K562 (cell line): ENCODE results near the gene ZFP36. TPM values are rescaled to one million over a fixed set of nuclear protein-coding genes. Genes with fewer than 3 reads are reported as not detected.

Experiments used
- CBX3 ChIP-seq, 2 experiments: IDR thresholded peaks; 1 replicate in 1 of 2; 2 replicates in 1 of 2; pipeline ENCODE4 v1.6.1; 2012; ENCODE audit warnings: inconsistent platforms in 2 of 2, low read length in 2 of 2, borderline replicate concordance in 1 of 2, control low read depth in 1 of 2
- CHAMP1 ChIP-seq: fragments of 450-650 bp; IDR thresholded peaks from 2 replicates; pipeline ENCODE4 v1.6.1; 2016; ENCODE audit warnings: mild to moderate bottlenecking
- ETV1 ChIP-seq: fragments of 450-650 bp; conservative IDR thresholded peaks from 2 replicates; pipeline ENCODE4 v1.6.1; 2016; ENCODE audit warnings: missing genetic modification characterization, control low read depth, low read depth, missing compliant biosample characterization
- GABPB1 ChIP-seq: sonication (generic); formaldehyde crosslinking; IDR thresholded peaks from 2 replicates; pipeline ENCODE4 v1.8.0; 2022; ENCODE audit warnings: mild to moderate bottlenecking, missing genetic modification reagents
- NELFE ChIP-seq: IDR thresholded peaks from 2 replicates; pipeline ENCODE4 v1.6.1; 2011; ENCODE audit warnings: mild to moderate bottlenecking; ENCODE audit not compliant: insufficient read depth, insufficient read length
- NR2C2 ChIP-seq, 2 experiments: fragments of 200-800 bp in 1 of 2; sonication (Bioruptor generic) in 1 of 2; sonication (generic) in 1 of 2; formaldehyde crosslinking in 1 of 2; IDR thresholded peaks; 2 replicates each; pipeline versions ENCODE4 v1.6.1 to v1.8.0; 2016 to 2022; ENCODE audit warnings: mild to moderate bottlenecking in 1 of 2, missing compliant biosample characterization in 1 of 2, missing genetic modification characterization in 1 of 2, missing genetic modification reagents in 1 of 2
- NUFIP1 ChIP-seq: fragments of 450-650 bp; IDR thresholded peaks from 2 replicates; pipeline ENCODE4 v1.6.1; 2018; ENCODE audit not compliant: partially characterized antibody
- PML ChIP-seq: IDR thresholded peaks from 2 replicates; pipeline ENCODE4 v1.6.1; 2012; ENCODE audit warnings: low read length, inconsistent platforms
- RAD51 ChIP-seq: fragments of 450-650 bp; IDR thresholded peaks from 2 replicates; pipeline ENCODE4 v1.7.1; 2016; ENCODE audit warnings: low read depth, mild to moderate bottlenecking, borderline replicate concordance
- TCF3 ChIP-seq: sonication (generic); formaldehyde crosslinking; IDR thresholded peaks from 2 replicates; pipeline ENCODE4 v1.4.0; 2020; ENCODE audit warnings: mild to moderate bottlenecking, missing genetic modification reagents
- ZEB2 ChIP-seq: fragments of 450-650 bp; IDR thresholded peaks from 2 replicates; pipeline ENCODE4 v1.6.1; 2016
- ZNF282 ChIP-seq: sonication (generic); formaldehyde crosslinking; IDR thresholded peaks from 2 replicates; pipeline ENCODE4 v1.8.1; 2023; ENCODE audit warnings: missing genetic modification reagents
- ZNF57 ChIP-seq: fragments of 450-650 bp; formaldehyde crosslinking; IDR thresholded peaks from 2 replicates; pipeline ENCODE4 v1.4.0; 2020; ENCODE audit warnings: mild to moderate bottlenecking, moderate library complexity
- polyA plus RNA-seq, 8 experiments: library from polyadenylated mRNA; depleted of rRNA in 4 of 8; stranded (reverse) in 5 of 8; unstranded in 3 of 8; fragments of >200 nt; fragmentation: Nextera tagmentation in 2 of 8; fragmentation: Illumina TruSeq in 1 of 8; extraction: Ambion mirVana in 2 of 8; extraction: Trizol in 1 of 8; gene quantifications; 2 replicates each; pipeline versions ENCODE4 v1.2.1 to v1.2.3, GENCODE V29; 2011 to 2014; ENCODE audit warnings: inconsistent platforms in 1 of 8, missing spikeins in 1 of 8
- total RNA-seq, 7 experiments: library from RNA; depleted of rRNA in 6 of 7; stranded (reverse); fragments of >200 nt in 6 of 7; fragmentation: Illumina TruSeq in 2 of 7; extraction: Trizol in 2 of 7; gene quantifications; 2 replicates each; pipeline versions ENCODE4 v1.2.1 to v1.2.3, GENCODE V29; 2011 to 2021; ENCODE audit warnings: low replicate concordance in 1 of 7
- TF ChIP-seq, protein P1 (sequence below): fragments of 450-650 bp; formaldehyde crosslinking; conservative IDR thresholded peaks from 2 replicates; pipeline ENCODE4 v1.4.0; 2022; ENCODE audit warnings: mild to moderate bottlenecking, missing genetic modification characterization
- TF ChIP-seq, protein P2 (sequence below): fragments of 450-650 bp; formaldehyde crosslinking; IDR thresholded peaks from 2 replicates; pipeline ENCODE4 v1.4.0; 2020; ENCODE audit warnings: mild to moderate bottlenecking, moderate library complexity
- TF ChIP-seq, protein P3 (sequence below): sonication (generic); formaldehyde crosslinking; IDR thresholded peaks from 2 replicates; pipeline ENCODE4 v1.8.0; 2022; ENCODE audit warnings: missing genetic modification reagents, mild to moderate bottlenecking, moderate library complexity, borderline replicate concordance
- TF ChIP-seq, protein P4 (sequence below), 2 experiments: IDR thresholded peaks; 2 replicates each; pipeline ENCODE4 v1.6.1; 2012; ENCODE audit warnings: improper control_type of control experiment in 2 of 2, low read depth in 2 of 2, low read length in 2 of 2, borderline replicate concordance in 1 of 2

Gene ZFP36
- total and polyA plus RNA-seq, 9 of the 15 experiments (the other 6 are each of a cell fraction or from before 2014, with no cell fraction given) = 1.0 to 20.1 (median 3.5) TPM

DNA sequence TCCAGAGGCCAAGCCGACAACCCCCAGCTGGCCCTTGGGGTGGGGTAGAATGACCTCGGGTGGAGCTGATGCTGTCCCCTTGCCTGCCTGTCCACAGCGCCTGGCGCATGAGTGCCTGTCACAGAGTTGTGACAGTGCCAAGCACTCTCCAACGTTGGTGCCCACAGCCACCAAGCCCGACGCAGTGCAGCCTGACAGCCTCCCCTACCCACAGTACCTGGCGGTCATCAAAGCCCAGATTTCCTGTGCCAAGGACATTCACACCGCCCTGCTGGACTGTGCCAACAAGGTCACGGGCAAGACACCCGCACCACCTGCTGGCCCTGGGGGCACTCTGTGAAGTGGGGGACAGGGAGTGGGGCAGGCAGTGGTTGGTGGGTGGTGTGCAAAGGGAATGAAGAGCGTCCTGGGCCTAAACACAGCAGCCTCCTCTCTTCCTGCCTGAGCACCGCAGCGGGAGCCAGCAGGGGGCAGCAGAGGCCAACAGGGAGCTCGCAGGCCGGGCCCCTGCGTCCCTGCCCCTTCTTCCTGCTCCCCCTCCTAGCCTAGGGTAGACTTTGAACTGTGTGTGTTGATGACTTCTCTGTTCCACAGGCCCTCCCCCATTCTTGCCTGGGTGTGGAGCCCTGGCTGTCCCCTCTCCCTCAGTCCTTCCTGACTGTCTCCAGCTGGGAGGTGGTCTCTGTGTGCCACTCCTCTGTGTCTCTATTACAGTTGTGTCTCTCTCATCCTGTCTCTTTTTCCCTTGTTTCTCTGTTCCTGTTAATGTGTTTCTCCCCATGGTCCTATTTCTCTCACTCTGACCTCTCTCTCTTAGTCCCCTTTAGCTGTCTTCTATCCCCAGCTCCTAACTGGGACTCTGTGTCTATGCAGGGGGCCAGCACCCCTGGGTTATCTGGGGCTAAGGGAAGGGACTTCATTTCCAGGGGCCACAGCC is 9.0 kb upstream of the ZFP36 start (continued):
- TF ChIP-seq, protein P1, sequence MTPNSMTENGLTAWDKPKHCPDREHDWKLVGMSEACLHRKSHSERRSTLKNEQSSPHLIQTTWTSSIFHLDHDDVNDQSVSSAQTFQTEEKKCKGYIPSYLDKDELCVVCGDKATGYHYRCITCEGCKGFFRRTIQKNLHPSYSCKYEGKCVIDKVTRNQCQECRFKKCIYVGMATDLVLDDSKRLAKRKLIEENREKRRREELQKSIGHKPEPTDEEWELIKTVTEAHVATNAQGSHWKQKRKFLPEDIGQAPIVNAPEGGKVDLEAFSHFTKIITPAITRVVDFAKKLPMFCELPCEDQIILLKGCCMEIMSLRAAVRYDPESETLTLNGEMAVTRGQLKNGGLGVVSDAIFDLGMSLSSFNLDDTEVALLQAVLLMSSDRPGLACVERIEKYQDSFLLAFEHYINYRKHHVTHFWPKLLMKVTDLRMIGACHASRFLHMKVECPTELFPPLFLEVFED (CRISPR knock-in tag) = 0 out of 2 replicates have a peak, but pooled peaks have one; percentile 4
- TF ChIP-seq CHAMP1 = no peak
- TF ChIP-seq NR2C2 (CRISPR knock-in tag; IDR thresholded peaks at IDR 0.05) = 0 out of 2 replicates have a peak, but pooled peaks have one; percentile 38
- TF ChIP-seq NR2C2 (tag; IDR thresholded peaks at IDR 0.05) = no peak
- TF ChIP-seq RAD51 = no peak
- TF ChIP-seq ETV1 = peak; percentile 74
- no peak for TF ChIP-seq ZEB2
- no peak for TF ChIP-seq PML
- no peak for TF ChIP-seq TCF3 (CRISPR knock-in tag)
- peak in 1 of 2 experiments; percentile 67; a peak in 1 of 3 replicates for TF ChIP-seq CBX3 (IDR thresholded peaks at IDR 0.05; ENCODE audit: borderline replicate concordance in 1 of 2, low read length in 2 of 2)
- no peak for TF ChIP-seq ZNF282 (CRISPR knock-in tag)
- TF ChIP-seq NUFIP1 = no peak
- peak; percentile 66; the same call in 1 of the 2 replicates for TF ChIP-seq GABPB1 (CRISPR knock-in tag)
- TF ChIP-seq, protein P2, sequence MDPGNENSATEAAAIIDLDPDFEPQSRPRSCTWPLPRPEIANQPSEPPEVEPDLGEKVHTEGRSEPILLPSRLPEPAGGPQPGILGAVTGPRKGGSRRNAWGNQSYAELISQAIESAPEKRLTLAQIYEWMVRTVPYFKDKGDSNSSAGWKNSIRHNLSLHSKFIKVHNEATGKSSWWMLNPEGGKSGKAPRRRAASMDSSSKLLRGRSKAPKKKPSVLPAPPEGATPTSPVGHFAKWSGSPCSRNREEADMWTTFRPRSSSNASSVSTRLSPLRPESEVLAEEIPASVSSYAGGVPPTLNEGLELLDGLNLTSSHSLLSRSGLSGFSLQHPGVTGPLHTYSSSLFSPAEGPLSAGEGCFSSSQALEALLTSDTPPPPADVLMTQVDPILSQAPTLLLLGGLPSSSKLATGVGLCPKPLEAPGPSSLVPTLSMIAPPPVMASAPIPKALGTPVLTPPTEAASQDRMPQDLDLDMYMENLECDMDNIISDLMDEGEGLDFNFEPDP (CRISPR knock-in tag) = no peak
- no peak for TF ChIP-seq ZNF57
- no peak for TF ChIP-seq NELFE
- TF ChIP-seq, protein P3, sequence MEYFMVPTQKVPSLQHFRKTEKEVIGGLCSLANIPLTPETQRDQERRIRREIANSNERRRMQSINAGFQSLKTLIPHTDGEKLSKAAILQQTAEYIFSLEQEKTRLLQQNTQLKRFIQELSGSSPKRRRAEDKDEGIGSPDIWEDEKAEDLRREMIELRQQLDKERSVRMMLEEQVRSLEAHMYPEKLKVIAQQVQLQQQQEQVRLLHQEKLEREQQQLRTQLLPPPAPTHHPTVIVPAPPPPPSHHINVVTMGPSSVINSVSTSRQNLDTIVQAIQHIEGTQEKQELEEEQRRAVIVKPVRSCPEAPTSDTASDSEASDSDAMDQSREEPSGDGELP (CRISPR knock-in tag) = peak; percentile 45; the same call in 1 of the 2 replicates
- TF ChIP-seq, protein P4, sequence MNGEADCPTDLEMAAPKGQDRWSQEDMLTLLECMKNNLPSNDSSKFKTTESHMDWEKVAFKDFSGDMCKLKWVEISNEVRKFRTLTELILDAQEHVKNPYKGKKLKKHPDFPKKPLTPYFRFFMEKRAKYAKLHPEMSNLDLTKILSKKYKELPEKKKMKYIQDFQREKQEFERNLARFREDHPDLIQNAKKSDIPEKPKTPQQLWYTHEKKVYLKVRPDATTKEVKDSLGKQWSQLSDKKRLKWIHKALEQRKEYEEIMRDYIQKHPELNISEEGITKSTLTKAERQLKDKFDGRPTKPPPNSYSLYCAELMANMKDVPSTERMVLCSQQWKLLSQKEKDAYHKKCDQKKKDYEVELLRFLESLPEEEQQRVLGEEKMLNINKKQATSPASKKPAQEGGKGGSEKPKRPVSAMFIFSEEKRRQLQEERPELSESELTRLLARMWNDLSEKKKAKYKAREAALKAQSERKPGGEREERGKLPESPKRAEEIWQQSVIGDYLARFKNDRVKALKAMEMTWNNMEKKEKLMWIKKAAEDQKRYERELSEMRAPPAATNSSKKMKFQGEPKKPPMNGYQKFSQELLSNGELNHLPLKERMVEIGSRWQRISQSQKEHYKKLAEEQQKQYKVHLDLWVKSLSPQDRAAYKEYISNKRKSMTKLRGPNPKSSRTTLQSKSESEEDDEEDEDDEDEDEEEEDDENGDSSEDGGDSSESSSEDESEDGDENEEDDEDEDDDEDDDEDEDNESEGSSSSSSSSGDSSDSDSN (IDR thresholded peaks at IDR 0.05; ENCODE audit: borderline replicate concordance in 1 of 2, low read depth in 2 of 2, low read length in 2 of 2) = no peak
